GM19025 (cell line): ENCODE results near the gene SORCS2.

Experiments used
- ATAC-seq: cut with Tn5 transposase; IDR thresholded peaks from one replicate; pipeline ENCODE4 v1.9.1; 2021; ENCODE audit warnings: mild to moderate bottlenecking, low read depth, moderate library complexity; ENCODE audit not compliant: unreplicated experiment

Gene SORCS2

DNA sequence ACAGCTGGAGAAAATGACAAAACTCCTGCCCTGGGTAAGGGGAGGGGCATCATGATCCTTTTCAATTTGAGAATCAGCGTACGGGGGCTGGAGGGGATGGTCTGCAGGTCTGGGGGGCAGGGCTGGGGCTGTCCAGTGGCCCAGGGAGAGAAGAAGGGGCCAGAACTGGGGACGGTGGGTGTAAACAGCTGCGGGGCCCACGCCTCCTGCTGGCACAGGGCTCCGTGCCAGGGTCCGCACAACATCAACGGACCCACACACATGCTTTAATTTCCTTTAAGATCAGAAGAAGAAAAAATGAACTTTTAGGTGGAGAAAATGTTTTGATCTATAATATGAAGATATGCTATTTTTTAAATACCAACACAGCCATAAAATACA lies 190.3 kb downstream of the SORCS2 start:
- ATAC-seq: no peak

DNA sequence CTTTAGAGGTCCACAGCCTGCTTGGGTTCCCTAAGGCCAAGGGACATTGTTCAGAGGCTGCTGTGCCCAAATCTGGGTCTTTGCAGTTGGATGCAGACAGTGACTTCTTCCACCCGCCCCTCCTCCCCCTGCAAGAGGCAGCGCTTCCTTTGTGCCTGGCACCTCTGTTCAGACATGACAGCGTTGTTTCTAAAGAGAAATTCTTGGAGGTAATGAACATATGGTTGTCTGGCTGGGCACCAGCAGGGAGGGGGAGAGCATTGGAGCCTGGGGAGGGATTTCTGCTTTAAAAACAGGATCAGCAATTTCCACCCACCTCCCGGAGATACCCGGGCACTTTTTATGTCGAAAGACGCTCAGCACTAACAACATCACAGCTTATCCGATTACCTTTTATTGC lies 190.9 kb downstream of the SORCS2 start:
- ATAC-seq: no peak

DNA sequence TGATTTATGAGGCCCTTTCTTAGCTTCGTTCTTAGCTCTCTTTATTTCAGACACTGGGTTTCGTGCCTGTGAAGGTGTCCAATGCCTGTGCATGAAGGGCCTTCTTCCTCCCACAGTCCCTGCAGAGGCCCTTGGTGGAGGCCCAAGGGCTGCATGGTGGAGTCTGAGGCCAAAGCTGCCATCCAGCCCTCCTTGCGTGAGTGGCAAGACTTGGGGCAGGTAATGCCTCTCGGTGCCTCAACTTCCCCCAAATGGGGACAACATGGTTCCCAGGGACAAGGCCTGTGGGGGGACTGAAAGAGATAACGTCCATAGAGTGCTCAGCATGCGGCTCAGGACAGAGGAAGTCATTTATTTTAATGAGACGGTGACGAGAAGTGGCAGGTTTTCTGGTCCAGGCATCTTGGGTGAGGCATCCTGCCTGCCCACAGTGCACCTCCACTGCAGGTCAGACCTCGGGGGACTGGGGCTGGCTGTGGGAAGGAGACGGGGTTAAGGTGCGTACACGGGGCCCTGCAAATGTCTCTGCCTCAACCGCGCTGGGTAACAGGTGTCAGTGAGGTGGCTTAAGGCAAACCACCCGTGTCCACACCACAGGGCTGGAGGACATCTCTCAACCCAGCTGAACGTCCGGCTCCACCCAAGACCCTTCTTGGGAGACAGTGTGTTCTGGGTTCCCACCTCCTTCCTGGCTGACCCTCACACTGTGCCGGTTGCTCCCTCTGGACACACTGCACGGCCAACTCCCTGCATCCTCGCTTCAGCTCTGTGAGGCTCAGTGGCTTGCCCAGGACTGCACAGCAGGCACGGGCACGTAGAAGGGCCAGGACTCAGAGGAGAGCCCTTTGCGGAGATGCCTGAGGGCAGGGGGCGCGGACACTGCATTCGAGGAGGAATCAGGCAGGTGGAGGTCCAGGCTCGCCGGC lies 191.9 kb downstream of the SORCS2 start:
- no peak for ATAC-seq

- ATAC-seq: no peak
Observed at GRCh38 chr4:7384929-7385890, 192.9 kb downstream of the SORCS2 start.

- ATAC-seq: no peak
Observed at GRCh38 chr4:7387925-7388324, 195.6 kb downstream of the SORCS2 start.

DNA sequence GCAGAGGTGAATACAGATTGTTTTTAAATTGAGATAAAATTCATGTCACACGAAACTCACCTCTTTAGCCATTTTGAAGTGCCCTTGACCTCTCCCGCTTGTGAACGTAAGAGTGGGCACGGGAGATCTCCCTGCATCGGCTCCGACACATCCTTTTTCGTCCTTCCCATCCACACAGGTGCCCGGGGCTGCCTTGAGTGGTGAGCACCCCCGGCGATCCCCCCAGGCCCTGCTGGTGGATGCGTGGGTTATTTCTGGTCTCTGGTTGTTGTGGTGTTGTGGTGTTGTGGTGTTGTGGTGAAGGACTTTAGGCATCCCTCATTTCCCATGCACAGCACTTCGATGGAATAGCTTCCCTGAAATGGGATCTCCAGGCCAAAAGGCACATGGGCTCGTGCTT lies 196.3 kb downstream of the SORCS2 start:
- ATAC-seq: no peak

DNA sequence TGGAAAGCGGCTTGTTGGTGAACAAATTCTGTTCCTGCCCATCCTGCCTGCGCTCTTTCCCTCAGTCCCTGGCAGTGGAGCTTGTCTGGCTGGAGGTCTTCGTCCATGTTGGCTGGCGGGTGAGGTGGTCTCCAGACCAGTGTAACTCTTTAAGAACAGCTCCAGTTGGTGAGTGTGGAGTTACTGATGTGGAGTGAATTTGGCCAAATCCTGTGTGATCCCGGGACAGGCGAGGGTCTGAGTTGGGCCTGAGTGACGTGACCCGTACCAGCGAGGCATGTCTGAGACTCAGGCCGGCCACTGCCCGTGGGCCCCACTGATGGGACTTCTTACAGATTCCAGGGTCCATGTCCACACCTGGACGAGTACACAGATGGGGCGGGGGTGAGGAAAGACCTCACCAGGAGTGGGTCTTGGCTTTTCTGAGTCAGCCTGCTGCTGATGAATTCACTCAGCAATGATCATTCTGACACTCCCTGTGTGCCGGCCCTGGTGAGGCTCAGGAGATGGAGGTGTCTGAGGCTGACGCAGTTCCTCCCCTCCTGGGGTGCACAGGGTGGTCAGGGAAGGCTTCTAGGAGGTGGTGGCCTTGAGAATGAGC lies 196.9 kb downstream of the SORCS2 start:
- ATAC-seq: no peak

DNA sequence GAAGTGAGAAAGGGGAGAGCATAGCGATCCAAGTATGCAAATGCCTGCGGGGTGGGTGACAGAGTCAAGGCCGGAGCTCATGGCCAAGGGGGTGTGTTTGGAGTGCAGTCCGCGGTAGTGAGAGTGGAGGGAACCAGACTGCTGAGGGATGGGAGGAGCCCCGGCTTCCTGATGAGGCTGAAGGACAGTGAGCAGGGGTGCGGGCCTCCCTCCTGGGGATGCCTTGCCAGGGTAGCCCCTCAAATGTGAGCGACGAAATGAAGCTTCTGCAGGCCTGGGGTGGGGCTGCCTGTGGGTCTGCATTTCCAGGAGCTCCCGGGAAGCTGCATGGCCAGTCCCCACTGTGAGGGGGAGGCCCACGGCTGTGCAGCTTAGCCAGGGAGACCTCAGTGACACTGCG lies 197.4 kb downstream of the SORCS2 start:
- no peak for ATAC-seq

GRCh38 chr4:7390336-7390735 lies 198.0 kb downstream of the SORCS2 start:
- no peak for ATAC-seq

DNA sequence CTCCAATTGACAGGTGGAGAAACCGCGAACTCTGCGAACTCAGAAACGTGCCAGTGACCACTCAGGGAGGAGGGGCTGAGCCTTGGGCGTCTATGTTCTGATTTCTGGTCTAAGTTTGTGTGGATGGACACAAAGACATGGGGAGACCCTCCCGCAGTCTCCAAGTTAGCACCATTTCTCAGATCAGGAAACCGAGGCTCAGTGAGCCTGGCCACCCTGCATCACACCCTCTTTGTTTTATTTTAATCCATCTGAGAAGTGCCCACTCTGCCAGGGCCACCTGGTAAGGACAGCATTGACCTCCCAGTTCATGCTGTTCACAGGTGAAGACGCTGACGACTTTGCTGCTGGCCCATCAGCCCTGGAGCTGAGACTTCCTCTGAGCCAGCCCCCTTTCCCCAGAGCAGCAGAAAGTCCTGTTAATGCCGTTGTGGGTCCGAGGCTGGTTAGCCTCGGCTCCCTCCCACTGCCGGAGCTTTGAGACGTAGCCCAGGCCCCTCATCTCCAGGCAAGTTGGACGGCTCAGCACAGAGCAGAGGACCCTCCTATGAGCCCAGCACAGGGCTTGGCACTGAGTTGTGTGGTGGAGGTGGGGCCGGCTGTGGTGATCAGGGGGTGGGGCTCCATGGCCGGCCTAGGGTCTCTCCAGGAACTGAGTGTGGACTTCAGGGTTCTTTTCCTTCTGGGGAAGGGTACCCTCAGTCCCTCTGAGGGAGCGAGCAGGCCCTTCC lies 198.7 kb downstream of the SORCS2 start:
- ATAC-seq: no peak

GRCh38 chr4:7391637-7392437 lies 199.5 kb downstream of the SORCS2 start:
- ATAC-seq: no peak

- ATAC-seq: no peak
Observed at GRCh38 chr4:7392438-7393421, 200.4 kb downstream of the SORCS2 start.

DNA sequence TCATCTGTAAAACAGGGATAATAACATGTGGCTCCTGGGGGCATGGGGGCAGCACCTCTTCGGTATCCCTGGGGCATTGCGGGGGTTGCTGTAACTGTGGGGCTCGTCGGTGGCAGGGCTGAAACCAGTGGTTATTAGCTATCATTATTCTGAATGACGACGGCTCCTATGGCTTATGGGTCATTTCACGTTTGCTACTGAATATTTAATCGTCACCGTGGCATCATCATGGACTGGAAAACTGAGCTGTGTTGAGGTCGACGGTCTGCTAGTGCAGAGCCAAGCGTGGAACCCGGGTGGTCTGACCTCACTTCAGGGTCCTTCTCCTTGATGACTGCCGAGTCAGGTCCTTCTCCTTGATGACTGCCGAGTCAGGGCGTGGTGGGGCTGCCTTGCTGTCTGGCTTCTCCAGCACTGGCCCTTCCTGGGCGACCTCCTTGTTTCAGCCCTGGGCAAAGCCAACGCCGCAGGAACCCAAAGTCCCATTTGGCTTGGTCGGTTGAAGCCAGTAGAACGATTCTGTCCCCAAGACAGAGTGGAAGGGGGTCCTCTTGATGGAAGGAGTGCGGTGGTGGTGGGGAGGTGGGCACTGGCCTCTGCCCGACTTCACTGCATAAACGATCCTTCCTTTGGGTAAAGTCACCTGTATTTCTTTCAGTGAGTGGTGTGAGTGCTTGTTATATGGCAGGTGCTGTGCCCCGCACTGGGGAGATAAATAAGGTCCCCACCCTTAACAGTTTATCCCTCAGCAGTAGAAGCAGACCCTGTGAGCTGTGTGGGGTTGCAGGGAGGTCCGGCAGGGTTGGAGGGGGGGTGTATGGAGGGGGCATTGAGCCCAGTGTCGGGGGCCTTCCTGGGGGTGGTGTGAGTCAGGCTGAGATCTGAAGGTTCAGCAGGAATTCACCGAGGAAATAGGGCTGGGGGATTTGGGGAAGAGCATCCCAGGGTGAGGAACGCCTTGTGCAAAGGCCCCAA lies 201.6 kb downstream of the SORCS2 start:
- no peak for ATAC-seq

GRCh38 chr4:7394681-7395451 lies 202.5 kb downstream of the SORCS2 start:
- ATAC-seq: no peak

DNA sequence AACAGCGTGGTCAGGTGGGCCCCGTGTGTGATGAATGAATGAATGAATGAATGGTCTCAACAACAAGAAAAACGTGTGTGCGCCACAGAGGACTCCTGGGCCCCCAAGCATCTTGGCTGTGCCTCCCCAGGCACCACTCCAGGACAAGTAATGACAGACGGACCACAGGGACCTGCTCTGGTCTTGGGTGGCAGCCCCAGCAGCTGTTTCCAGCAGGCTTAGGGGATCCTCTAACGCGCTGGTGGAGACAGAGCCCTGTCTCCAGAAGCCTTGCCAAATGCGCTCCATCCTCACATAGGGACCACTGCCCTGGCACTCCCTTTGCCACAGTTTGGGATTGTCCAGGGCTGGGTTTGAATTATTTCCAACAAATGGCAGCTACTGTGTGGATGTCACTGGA lies 203.3 kb downstream of the SORCS2 start:
- ATAC-seq: no peak

DNA sequence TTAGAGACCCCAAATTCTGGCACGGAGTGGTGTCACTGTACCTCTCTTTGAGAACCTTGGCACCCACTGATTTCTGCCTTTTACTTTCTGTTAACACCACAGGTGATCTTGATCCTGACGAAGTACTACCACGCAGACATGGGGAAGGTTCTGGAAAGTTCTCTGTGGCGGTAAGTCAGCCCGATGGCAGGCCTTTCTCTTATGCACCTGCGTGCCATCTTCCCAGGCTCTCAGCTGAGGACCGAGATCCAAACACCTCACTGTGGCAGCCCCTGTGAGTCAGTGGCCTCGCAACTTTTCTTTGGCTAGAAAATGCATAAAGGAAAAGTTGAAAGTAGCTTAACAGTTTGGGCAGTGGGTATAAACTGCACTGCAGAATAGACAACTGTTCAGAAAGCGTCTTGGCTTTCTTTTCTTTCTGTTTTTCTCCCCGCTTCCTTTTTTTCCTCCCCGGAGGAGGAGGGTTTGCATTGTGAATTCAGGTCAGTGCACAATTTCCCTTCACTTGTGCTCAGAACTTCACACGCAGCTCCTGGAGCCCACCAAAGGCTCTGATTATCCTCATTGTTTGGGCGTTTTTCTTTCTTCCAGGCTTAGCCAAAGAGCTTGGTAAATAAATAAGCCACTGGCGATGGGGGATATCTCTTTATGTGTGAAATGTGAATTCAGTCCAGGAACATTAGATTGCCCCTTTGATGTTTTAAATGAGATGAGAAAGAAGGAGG lies 204.0 kb downstream of the SORCS2 start:
- ATAC-seq: no peak
